Measurements from ENCODE around the gene TBX21.

TBX21 gene

GRCh38 chr17:47692895-47693730, 39.9 kb upstream of the TBX21 start:
- peak; percentile 69 for DNase-seq
- peak overlapping the region; percentile 66 for H3K4me3 ChIP-seq (ENCODE audit: low read depth, low read length)
- H3K36me3 ChIP-seq: peaks cover 6% of the 10 kb centered on the region
- H3K9me3 ChIP-seq (ENCODE audit: severe bottlenecking): no peaks in the 10 kb centered on the region
- no peak for TF ChIP-seq CTCF (IDR thresholded peaks at IDR 0.05; ENCODE audit: low read depth, low read length)
- peak overlapping the region; percentile 79 for H3K27ac ChIP-seq
- H3K27me3 ChIP-seq (ENCODE audit: insufficient read depth, low read depth, severe bottlenecking): no peaks in the 10 kb centered on the region

- no peak for TF ChIP-seq CTCF (IDR thresholded peaks at IDR 0.05; ENCODE audit: low read depth, low read length)
- DNase-seq: peak; percentile 84
- Histone ChIP-seq H3K36me3 (peaks cover 10% of the 10 kb centered on the region), H3K27me3 (ENCODE audit: insufficient read depth, low read depth, severe bottlenecking) (no peaks in the 10 kb centered on the region), H3K4me3 (ENCODE audit: low read depth, low read length) (peak within 1 kb of the TSS; percentile 66), H3K27ac (peak within 1 kb of the TSS; percentile 81), H3K9me3 (ENCODE audit: severe bottlenecking) (no peaks in the 10 kb centered on the region)
Measured at GRCh38 chr17:47693731-47694580, 39.1 kb upstream of the TBX21 start, which contains the start of gene TBKBP1. TBKBP1 (plus strand) TSS chr17:47694161; CDS start chr17:47696113, 1,952 bp downstream.

DNA sequence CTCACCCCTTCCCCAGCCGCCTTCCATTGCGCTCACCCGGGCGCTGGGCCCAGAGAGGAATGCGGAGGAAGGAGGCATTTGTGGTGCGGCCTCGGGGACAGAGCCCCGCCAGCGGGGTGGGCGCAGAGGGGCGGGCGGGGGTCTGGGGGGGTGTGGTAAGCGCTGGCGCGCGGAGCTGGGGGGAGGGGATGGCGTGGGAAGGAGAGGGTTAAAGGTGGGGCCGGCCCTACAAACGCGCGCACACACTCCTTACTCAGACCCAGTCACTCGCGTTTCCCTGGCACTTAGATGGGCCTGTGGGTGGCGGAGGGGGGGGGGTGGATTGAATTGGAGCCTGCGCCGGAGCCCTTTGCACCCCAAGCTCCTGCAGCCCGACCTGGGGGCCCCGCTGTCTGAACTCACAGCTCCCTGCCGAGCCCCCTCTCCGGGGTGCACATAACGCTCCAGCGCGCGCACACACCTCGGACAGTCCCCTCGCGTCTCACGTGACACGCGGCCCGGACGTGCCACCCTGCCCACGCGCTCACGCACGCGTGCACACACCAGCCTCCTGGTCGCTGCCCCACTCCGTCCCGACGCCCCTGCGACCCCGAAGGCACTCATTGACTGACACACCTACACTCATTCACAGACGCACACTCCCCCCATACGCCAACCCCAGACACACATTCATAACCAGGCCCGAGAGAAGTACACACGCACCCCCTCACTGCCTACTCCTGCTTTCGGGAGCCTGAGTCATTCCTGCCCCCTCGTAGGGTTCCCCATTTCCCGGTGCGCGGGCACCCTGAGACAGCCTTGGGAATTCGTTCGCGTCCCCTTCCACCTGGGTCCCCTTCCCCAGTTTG, 38.2 kb upstream of the TBX21 start:
- H3K36me3 ChIP-seq: peaks cover 16% of the 10 kb centered on the region
- H3K27me3 ChIP-seq (ENCODE audit: insufficient read depth, low read depth, severe bottlenecking): no peaks in the 10 kb centered on the region
- peak overlapping the region; percentile 81 for H3K27ac ChIP-seq
- H3K9me3 ChIP-seq (ENCODE audit: severe bottlenecking): no peaks in the 10 kb centered on the region
- peak overlapping the region; percentile 66 for H3K4me3 ChIP-seq (ENCODE audit: low read depth, low read length)
- no peak for TF ChIP-seq CTCF (IDR thresholded peaks at IDR 0.05; ENCODE audit: low read depth, low read length)
- DNase-seq: peak; percentile 58

- no peaks in the 10 kb centered on the region for H3K9me3 ChIP-seq (ENCODE audit: severe bottlenecking)
- DNase-seq: peak; percentile 16
- H3K4me3 ChIP-seq (ENCODE audit: low read depth, low read length): no peak overlapping the region
- peaks cover 16% of the 10 kb centered on the region for H3K36me3 ChIP-seq
- TF ChIP-seq CTCF (IDR thresholded peaks at IDR 0.05; ENCODE audit: low read depth, low read length): no peak
- no peaks in the 10 kb centered on the region for H3K27me3 ChIP-seq (ENCODE audit: insufficient read depth, low read depth, severe bottlenecking)
- H3K27ac ChIP-seq: no peak overlapping the region
Measured at GRCh38 chr17:47695429-47696376, 37.3 kb upstream of the TBX21 start.

Measured in WERI-Rb-1 (cell line).